IPS DF 6.9 (cell line): Measurements from ENCODE around the gene NARF.
"Not testable (repeated sequence)": the region's sequence is repeated elsewhere in the genome, so short reads cannot be mapped to it uniquely, and the experiment has no call there.

Experiments
- DNase-seq: peaks from one replicate; pipeline ENCODE4 v3.0.0-alpha.2; 2013; ENCODE audit warnings: low read depth, low spot score
- H3K27ac ChIP-seq: one replicate; pipeline ENCODE4 v1.5.1; 2013; ENCODE audit warnings: low read length, control low read depth
- H3K27me3 ChIP-seq: 2 replicates; pipeline ENCODE4 v1.6.1; 2013; ENCODE audit warnings: mild to moderate bottlenecking, low read length; ENCODE audit not compliant: control insufficient read depth, insufficient read depth
- H3K36me3 ChIP-seq: 2 replicates; pipeline ENCODE4 v1.6.1; 2013; ENCODE audit warnings: low read length; ENCODE audit not compliant: control insufficient read depth, insufficient read depth
- H3K4me1 ChIP-seq: 2 replicates; pipeline ENCODE4 v1.6.1; 2013; ENCODE audit warnings: low read length; ENCODE audit not compliant: control insufficient read depth, insufficient read depth
- H3K4me3 ChIP-seq: 2 replicates; pipeline ENCODE4 v1.5.1; 2013; ENCODE audit warnings: mild to moderate bottlenecking, low read length
- H3K9me3 ChIP-seq: 2 replicates; pipeline ENCODE4 v1.6.1; 2013; ENCODE audit warnings: low read length, inconsistent platforms; ENCODE audit not compliant: control insufficient read depth, insufficient read depth
- WGBS: extraction: QIAGEN DNeasy Blood & Tissue Kit; methylation state at CpG from one replicate; pipeline ENCODE4 v1.1.7; 2013; ENCODE audit warnings: mixed read lengths, missing lambda C conversion rate; ENCODE audit not compliant: insufficient read length, insufficient coverage; 5-methylcytosine and 5-hydroxymethylcytosine counted together

The NARF gene

GRCh38 chr17:82458885-82459424 is 414 bp downstream of the NARF start:
- WGBS, result no CpG with 5 or more reads among the region's 62 CpGs
- Histone ChIP-seq H3K27me3 (no peaks in the 10 kb centered on the region), H3K4me1 (0 out of 2 replicates have a peak, but pooled peaks cover 1% of the 10 kb centered on the region), H3K27ac (no peak overlapping the region), H3K9me3 (no peaks in the 10 kb centered on the region), H3K36me3 (peaks cover 4% of the 10 kb centered on the region; the same call in 1 of the 2 replicates), H3K4me3 (peak overlapping the region; percentile 93)
- no peak for DNase-seq

- not testable (repeated sequence) for H3K4me1 ChIP-seq, H3K4me3 ChIP-seq, H3K9me3 ChIP-seq, H3K27ac ChIP-seq, DNase-seq, H3K27me3 ChIP-seq
- WGBS, result no CpG with 5 or more reads among the region's 9 CpGs
- peaks cover 12% of the 10 kb centered on the region; the same call in 1 of the 2 replicates for H3K36me3 ChIP-seq
Measured at GRCh38 chr17:82459936-82460335, 1.4 kb downstream of the NARF start.

- no peak for DNase-seq
- no peaks in the 10 kb centered on the region for H3K9me3 ChIP-seq
- no peaks in the 10 kb centered on the region for H3K27me3 ChIP-seq
- H3K4me3 ChIP-seq, result no peak overlapping the region
- H3K36me3 ChIP-seq, result peaks cover 18% of the 10 kb centered on the region; the same call in 1 of the 2 replicates
- 0 out of 2 replicates have a peak, but pooled peaks cover 1% of the 10 kb centered on the region for H3K4me1 ChIP-seq
- H3K27ac ChIP-seq, result no peak overlapping the region
- no CpG with 5 or more reads among the region's 10 CpGs for WGBS
Measured at GRCh38 chr17:82461827-82462524, 3.4 kb downstream of the NARF start.

DNA sequence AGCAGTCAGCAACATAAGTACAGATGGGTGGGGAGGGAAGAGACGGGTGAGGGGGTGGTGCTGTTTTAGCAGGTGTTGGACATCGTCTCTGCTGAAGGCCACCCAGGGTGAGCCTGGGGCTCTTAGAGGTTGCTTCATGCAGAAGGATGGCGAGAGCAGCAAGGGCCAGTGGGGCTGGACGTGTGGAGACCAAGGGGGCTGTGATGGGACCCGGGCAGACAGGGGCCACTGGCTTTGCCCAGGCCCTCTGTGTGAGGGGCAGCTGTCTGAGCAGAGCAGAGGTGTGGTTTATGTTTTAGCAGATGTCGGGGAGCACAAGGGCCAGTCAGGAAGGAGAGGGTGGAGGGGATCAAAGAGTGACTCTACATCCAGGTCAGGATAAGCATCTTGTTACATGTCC is 4.8 kb downstream of the NARF start:
- no peak overlapping the region for H3K27ac ChIP-seq
- peaks cover 18% of the 10 kb centered on the region; the same call in 1 of the 2 replicates for H3K36me3 ChIP-seq
- no peaks in the 10 kb centered on the region for H3K4me1 ChIP-seq
- no peak for DNase-seq
- no peaks in the 10 kb centered on the region for H3K9me3 ChIP-seq
- no CpG with 5 or more reads among the region's 6 CpGs for WGBS
- H3K4me3 ChIP-seq, result no peak overlapping the region
- H3K27me3 ChIP-seq, result no peaks in the 10 kb centered on the region

DNA sequence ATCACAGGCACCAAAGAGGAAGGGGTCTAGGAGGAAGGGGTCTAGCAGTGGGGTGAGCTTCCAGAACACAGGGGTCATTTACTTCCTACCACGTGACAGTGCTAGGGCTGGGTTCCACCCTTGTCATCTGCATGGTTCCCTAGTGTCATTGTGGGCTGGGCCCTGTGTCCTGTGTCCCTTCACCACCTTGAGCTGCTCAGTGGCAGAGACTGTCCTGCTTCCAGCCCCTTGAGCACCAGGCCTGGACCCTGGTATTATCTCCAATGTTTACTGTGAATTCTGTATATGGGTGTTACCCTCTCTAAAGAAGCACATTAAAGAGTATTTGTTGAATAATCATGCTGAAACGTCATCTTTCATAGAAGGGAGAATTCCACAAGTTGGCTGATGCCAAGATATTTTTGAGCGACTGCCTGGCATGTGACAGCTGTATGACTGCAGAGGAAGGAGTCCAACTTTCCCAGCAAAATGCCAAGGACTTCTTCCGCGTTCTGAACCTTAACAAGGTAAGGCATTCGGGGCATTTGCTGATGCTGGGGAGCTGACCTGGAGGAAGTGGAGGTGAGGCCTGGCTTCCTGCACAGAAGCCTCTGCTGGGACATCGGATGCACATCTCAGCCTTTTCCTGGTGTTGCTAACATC is 5.5 kb downstream of the NARF start:
- Histone ChIP-seq H3K4me1 (no peaks in the 10 kb centered on the region), H3K27me3 (no peaks in the 10 kb centered on the region), H3K36me3 (peaks cover 20% of the 10 kb centered on the region; the same call in 1 of the 2 replicates), H3K4me3 (no peak overlapping the region), H3K9me3 (no peaks in the 10 kb centered on the region), H3K27ac (no peak overlapping the region)
- WGBS, result no CpG with 5 or more reads among the region's 7 CpGs
- no peak for DNase-seq

DNA sequence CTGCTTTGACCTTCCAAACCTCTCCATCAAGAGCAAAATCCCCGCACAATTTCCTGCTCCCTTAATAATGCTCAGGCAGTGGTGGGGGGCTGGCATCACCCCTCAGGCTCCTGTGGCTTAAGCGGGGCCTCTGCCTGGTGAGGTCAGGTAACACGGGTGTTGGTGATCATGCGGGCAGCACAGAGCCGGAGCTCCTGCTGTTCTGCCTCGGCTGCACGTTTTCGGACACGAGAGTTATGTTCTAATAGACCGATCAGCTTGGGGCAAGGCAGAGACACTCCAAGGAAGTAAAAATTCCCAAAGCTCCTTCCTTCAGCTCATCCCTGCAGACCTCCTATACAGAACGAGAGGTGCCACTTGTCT is 6.0 kb downstream of the NARF start:
- no peaks in the 10 kb centered on the region for H3K9me3 ChIP-seq
- H3K4me3 ChIP-seq, result no peak overlapping the region
- no peak for DNase-seq
- WGBS, result no CpG with 5 or more reads among the region's 11 CpGs
- H3K27ac ChIP-seq, result no peak overlapping the region
- H3K36me3 ChIP-seq, result peaks cover 20% of the 10 kb centered on the region; the same call in 1 of the 2 replicates
- H3K27me3 ChIP-seq, result no peaks in the 10 kb centered on the region
- H3K4me1 ChIP-seq, result no peaks in the 10 kb centered on the region

DNA sequence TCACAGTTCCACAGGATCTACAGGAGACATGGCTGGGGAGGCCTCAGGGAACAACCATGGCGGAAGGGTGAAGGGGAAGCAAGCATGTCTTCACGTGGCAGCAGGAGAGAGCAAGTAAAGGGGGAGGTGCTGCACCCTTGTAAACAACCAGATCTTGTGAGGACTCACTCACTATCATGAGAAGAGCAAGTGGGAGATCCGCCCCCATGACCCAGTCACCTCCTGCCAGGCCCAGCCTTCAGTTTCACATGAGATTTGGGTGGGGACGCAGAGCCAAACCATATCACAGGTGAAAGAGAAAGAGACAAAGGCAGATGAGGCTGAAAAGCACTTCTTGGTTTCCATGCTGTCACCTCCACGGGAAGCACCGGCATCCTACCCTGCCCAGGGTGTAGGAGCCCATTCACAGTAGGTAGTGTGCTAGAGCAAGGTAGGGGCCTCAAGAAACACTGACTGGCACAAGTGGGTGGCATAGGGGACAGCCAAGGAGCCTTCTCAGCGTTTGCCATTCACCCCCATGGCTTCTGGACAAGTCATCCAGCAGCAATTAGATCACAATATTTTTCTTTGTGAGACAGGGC is 6.6 kb downstream of the NARF start:
- WGBS, result no CpG with 5 or more reads among the region's 7 CpGs
- Histone ChIP-seq H3K4me1 (no peaks in the 10 kb centered on the region), H3K4me3 (no peak overlapping the region), H3K9me3 (no peaks in the 10 kb centered on the region), H3K36me3 (peaks cover 20% of the 10 kb centered on the region; the same call in 1 of the 2 replicates), H3K27ac (no peak overlapping the region), H3K27me3 (no peaks in the 10 kb centered on the region)
- no peak for DNase-seq

DNA sequence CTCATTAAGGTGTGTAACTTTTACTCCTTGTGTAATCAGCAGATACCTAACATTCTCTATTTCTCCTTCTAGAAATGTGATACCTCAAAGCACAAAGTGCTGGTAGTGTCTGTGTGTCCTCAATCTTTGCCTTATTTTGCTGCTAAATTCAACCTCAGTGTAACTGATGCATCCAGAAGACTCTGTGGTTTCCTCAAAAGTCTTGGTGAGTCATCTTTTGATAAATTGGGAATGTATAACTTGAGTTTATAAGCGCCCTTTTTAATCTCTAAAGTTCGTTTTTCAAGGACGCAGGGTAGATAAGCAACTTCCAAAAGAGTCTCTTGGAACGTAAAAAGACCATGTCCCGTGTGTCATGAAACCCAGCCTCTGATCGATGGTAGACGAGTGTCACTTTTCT is 10.2 kb downstream of the NARF start:
- no peaks in the 10 kb centered on the region for H3K27me3 ChIP-seq
- DNase-seq, result no peak

GRCh38 chr17:82470065-82470464 is 11.5 kb downstream of the NARF start:
- Histone ChIP-seq H3K4me3 (no peak overlapping the region), H3K9me3 (no peaks in the 10 kb centered on the region), H3K27me3 (no peaks in the 10 kb centered on the region), H3K27ac (no peak overlapping the region), H3K4me1 (no peaks in the 10 kb centered on the region), H3K36me3 (peaks cover 14% of the 10 kb centered on the region)
- DNase-seq, result no peak
- WGBS, result no CpG with 5 or more reads among the region's 7 CpGs

More for the DNA sequence above, 10.2 kb downstream of the NARF start:
- no CpG with 5 or more reads among the region's 7 CpGs for WGBS
- H3K27ac ChIP-seq, result no peak overlapping the region
- no peaks in the 10 kb centered on the region for H3K4me1 ChIP-seq
- no peak overlapping the region for H3K4me3 ChIP-seq
- no peaks in the 10 kb centered on the region for H3K9me3 ChIP-seq
- peaks cover 20% of the 10 kb centered on the region for H3K36me3 ChIP-seq

DNA sequence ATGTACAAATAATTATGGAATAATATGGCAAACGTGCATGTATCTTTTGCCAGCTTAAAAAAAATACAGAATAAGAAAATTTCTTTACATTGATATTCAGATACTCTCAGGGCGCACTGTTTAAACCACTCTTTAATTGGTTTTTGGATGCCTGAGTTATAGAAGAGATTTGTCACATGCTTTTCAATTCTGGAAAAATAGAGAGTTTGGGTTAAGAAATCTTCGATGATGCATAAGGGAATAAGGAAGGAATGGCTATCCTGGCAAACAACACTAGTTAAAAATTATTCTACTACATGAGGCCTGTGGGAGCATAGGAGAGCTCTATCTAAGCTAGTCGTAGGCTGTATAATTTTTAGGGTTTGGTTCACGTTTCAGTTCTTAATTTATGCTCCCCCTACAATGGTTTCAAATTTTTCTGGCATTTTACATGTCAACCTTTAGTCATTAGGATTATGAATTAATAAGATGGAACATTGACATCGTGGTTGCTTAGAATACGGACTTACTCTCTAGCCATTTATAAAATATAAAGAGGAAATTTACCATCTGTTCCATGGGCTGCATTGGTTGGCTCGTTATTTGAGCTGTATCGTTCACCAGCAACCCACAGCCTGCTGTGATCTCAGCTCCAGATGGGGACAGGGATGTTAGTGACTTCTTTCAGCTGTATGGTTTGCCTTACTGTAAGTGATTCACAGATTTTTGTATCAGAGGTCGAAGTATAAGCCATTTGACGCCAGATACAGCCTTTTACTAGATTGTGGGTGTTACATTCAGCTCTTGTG is 15.9 kb downstream of the NARF start:
- DNase-seq, result no peak
- Histone ChIP-seq H3K9me3 (no peaks in the 10 kb centered on the region), H3K27me3 (no peaks in the 10 kb centered on the region), H3K36me3 (peaks cover 11% of the 10 kb centered on the region), H3K27ac (no peak overlapping the region), H3K4me3 (no peak overlapping the region), H3K4me1 (no peaks in the 10 kb centered on the region)
- WGBS, result no CpG with 5 or more reads among the region's 11 CpGs
